Measurements from ENCODE around the gene HSDL1. TPM values are rescaled to one million over a fixed set of nuclear protein-coding genes. Genes with fewer than 3 reads are reported as not detected.

The HSDL1 gene
- total RNA-seq, 1 experiment from 2014 or later = 34.2 TPM

DNA sequence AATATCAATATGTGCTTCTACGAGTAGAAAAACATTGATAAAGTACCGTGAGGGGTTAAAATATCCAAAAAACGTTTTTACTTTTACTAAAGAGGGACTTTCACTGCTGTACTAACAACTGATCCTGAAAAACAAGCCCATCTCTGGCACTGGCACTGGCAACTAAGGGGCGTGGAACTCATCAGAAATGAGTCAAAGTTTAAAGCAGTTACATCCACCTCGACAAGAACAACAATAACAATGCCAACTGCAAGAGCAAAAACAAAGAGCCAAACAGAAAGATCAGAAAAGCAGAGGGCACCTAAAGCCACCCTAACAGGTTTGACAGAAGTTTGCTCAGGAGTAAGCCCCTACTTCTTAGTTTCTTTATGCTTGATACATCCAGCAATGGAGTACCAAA is 41.3 kb downstream of the HSDL1 start:
- no peak overlapping the region for H2BK12ac ChIP-seq (ENCODE audit: insufficient read length, low read depth, low read length)
- WGBS (ENCODE audit: extremely low coverage, insufficient read length, low lambda C conversion rate) = no CpG with 5 or more reads among the region's 5 CpGs
- H2BK15ac ChIP-seq (ENCODE audit: low read depth, low read length) = no peak overlapping the region

More for the DNA sequence above, 41.3 kb downstream of the HSDL1 start:
- no peaks in the 10 kb centered on the region for H3K4me1 ChIP-seq (ENCODE audit: insufficient read depth, low read length)
- no peaks in the 10 kb centered on the region for H4K20me1 ChIP-seq (ENCODE audit: control insufficient read depth, insufficient read depth, insufficient read length)
- no peak overlapping the region for H3K18ac ChIP-seq (ENCODE audit: insufficient read length, low read depth, low read length)
- peaks cover 2% of the 10 kb centered on the region for H3K79me1 ChIP-seq (ENCODE audit: insufficient read depth, low read depth, low read length, poor library complexity, severe bottlenecking)
- H3K9me3 Mint-ChIP-seq = no peaks in the 10 kb centered on the region
- no peak overlapping the region for H3T11ph ChIP-seq (ENCODE audit: low read length)
- no peak overlapping the region for H2AK5ac ChIP-seq (ENCODE audit: insufficient read length, low read length)
- H2AFZ ChIP-seq (ENCODE audit: low read length) = no peak overlapping the region
- no peak overlapping the region for H2BK120ac ChIP-seq (ENCODE audit: low read depth, low read length, poor library complexity, severe bottlenecking)
- no peak overlapping the region for H3K4me3 Mint-ChIP-seq
- no peak overlapping the region for H3K23ac ChIP-seq (ENCODE audit: insufficient read length, low read depth, low read length)
- no peak overlapping the region for H4K8ac ChIP-seq (replicated peaks; ENCODE audit: insufficient read length, low read depth, low read length)
- no peak overlapping the region for H3K4ac ChIP-seq (ENCODE audit: low read depth, low read length)
- H4K91ac ChIP-seq (ENCODE audit: insufficient read length, low read depth, low read length) = no peak overlapping the region
- H3K27ac Mint-ChIP-seq = no peak overlapping the region; a peak in 1 of 7 replicates
- DNase-seq = no peak
- H3K27ac ChIP-seq (ENCODE audit: insufficient read length, low read depth, low read length) = no peak overlapping the region
- H3K79me2 ChIP-seq (ENCODE audit: insufficient read depth, low read length) = peaks cover 5% of the 10 kb centered on the region; the same call in 1 of the 2 replicates
- H3K9ac ChIP-seq (ENCODE audit: extremely low read depth, insufficient read length, low read length) = no peak overlapping the region
- no peak overlapping the region for H3K56ac ChIP-seq (ENCODE audit: insufficient read length, low read depth, low read length)
- no peak overlapping the region for H4K5ac ChIP-seq (ENCODE audit: insufficient read length, low read depth, low read length)
- H3K9me3 ChIP-seq (ENCODE audit: control insufficient read depth, low read depth, low read length) = no peaks in the 10 kb centered on the region
- H3K36me3 Mint-ChIP-seq (ENCODE audit: insufficient read depth in 1 of 3, low read depth in 3 of 3) = peaks cover 5 to 26% (median 5%) of the 10 kb centered on the region in 3 experiments; a peak in 5 of 7 replicates
- no peaks in the 10 kb centered on the region for H3K27me3 ChIP-seq (ENCODE audit: insufficient read depth, low read length)
- no peaks in the 10 kb centered on the region for H3K23me2 ChIP-seq (ENCODE audit: insufficient read length, low read depth, low read length, poor library complexity, severe bottlenecking)
- no peak overlapping the region for H3K14ac ChIP-seq (ENCODE audit: insufficient read depth, low read length)
- TF ChIP-seq, protein P1, sequence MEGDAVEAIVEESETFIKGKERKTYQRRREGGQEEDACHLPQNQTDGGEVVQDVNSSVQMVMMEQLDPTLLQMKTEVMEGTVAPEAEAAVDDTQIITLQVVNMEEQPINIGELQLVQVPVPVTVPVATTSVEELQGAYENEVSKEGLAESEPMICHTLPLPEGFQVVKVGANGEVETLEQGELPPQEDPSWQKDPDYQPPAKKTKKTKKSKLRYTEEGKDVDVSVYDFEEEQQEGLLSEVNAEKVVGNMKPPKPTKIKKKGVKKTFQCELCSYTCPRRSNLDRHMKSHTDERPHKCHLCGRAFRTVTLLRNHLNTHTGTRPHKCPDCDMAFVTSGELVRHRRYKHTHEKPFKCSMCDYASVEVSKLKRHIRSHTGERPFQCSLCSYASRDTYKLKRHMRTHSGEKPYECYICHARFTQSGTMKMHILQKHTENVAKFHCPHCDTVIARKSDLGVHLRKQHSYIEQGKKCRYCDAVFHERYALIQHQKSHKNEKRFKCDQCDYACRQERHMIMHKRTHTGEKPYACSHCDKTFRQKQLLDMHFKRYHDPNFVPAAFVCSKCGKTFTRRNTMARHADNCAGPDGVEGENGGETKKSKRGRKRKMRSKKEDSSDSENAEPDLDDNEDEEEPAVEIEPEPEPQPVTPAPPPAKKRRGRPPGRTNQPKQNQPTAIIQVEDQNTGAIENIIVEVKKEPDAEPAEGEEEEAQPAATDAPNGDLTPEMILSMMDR (conservative IDR thresholded peaks at IDR 0.05) = no peak
- H3K4me1 Mint-ChIP-seq = peaks cover 5 to 6% of the 10 kb centered on the region in 2 experiments; a peak in 1 of 4 replicates
- H3K27me3 Mint-ChIP-seq (ENCODE audit: low read depth) = no peaks in the 10 kb centered on the region
- no peak overlapping the region for H2BK20ac ChIP-seq (ENCODE audit: low read depth, low read length, poor library complexity, severe bottlenecking)
- H3K4me2 ChIP-seq (ENCODE audit: insufficient read depth, insufficient read length, low read length) = no peak overlapping the region
- no peak overlapping the region for H2BK5ac ChIP-seq (ENCODE audit: insufficient read length, low read length)

All from H9 (cell line).